GM18498 (cell line): ENCODE results near the gene SLC50A1.
"Not testable (repeated sequence)": the region's sequence is repeated elsewhere in the genome, so short reads cannot be mapped to it uniquely, and the experiment has no call there.

Experiments
- ATAC-seq: cut with Tn5 transposase; IDR thresholded peaks from one replicate; pipeline ENCODE4 v1.9.1; 2021; ENCODE audit warnings: mild to moderate bottlenecking, moderate library complexity; ENCODE audit not compliant: unreplicated experiment

Gene SLC50A1

GRCh38 chr1:155134322-155134721 lies 1.3 kb upstream of the SLC50A1 start:
- ATAC-seq: no peak

GRCh38 chr1:155134880-155135414 lies 705 bp upstream of the SLC50A1 start:
- ATAC-seq: peak; percentile 15

DNA sequence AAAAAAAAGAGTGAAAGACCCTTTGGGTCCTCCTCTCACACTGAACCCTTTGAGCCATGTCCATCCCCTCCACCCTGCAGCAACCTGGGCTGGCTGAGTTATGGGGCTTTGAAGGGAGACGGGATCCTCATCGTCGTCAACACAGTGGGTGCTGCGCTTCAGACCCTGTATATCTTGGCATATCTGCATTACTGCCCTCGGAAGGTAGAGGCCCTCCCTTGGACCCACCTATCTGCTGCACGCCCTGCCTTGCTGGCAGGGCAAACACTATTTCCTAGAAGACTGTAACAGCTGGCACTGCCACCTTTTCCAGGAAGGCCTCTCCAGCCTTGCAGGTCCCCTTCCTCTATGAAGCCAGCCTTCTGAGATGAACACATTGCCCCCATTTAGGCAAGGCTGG lies 1.1 kb downstream of the SLC50A1 start:
- ATAC-seq: no peak

GRCh38 chr1:155137154-155137949 lies 1.7 kb downstream of the SLC50A1 start:
- ATAC-seq: no peak

- ATAC-seq: peak; percentile 66
Observed at GRCh38 chr1:155139895-155140629, 4.4 kb downstream of the SLC50A1 start, which contains the start of gene DPM3. TSS of gene DPM3 (minus strand) at chr1:155140531. CDS start at chr1:155140240, 291 bp downstream.

GRCh38 chr1:155140630-155140953 lies 4.9 kb downstream of the SLC50A1 start:
- ATAC-seq: no peak

DNA sequence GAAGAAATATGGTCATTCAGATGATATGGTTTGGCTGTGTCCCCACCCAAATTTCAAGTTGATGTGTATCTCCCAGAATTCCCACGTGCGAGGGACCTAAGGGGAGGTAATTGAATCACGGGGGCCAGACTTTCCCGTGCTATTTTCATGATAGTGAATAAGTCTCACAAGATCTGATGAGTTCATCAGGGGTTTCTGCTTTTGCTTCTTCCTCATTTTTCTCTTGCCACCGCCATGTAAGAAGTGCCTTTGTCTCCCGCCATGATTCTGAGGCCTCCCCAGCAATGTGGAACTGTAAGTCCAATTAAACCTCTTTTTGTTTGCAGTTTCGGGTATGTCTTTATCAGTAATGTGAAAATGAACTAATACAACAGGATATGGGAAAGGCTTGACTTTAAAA lies 6.1 kb downstream of the SLC50A1 start:
- no peak for ATAC-seq

DNA sequence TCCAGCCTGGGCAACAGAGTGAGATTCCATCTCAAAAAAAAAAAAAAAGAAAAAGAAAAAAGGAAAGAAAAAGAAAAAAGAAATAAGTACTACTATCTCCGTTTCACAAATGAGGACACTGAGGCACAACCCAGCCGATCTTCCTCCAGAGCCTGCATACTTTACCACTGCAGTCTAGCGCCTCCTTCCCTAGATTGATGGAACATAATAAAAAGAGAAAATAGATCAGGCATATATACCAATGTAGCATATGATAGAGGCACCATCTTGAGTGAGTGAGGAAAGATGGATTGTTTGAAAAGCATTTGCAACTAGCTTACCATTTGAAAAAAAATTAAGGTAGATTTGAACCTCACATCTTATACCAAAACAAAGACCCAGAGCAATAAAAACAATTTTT lies 9.8 kb downstream of the SLC50A1 start:
- ATAC-seq: no peak

DNA sequence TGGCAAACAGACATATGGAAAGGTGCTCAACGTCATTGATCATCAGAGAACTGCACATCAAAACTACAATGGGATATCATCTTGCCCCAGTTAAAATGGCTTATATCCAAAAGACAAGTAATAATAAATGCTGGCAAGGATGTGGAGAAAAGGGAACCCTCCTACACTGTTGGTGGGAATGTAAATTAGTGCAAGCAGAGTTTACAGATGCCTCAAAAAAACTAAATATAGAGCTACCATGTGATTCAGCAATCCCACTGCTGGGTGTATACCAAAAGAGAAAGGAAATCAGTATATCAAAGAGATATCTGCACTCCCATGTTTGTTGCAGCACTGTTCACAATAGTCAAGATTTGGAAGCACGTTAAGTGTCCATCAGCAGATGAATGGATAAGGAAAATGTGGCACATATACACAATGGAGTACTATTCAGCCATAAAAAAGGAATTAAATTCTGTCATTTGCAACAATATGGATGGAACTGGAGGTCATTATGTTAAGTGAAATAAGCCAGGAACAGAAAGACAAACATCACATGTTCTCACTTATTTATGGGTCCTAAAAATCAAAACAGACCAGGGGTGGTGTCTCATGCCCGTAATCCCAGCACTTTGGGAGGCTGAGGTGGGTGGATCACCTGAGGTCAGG lies 20.5 kb downstream of the SLC50A1 start:
- not testable (repeated sequence) for ATAC-seq

GRCh38 chr1:155158991-155159390 lies 23.3 kb downstream of the SLC50A1 start:
- no peak for ATAC-seq

- no peak for ATAC-seq
Observed at GRCh38 chr1:155160128-155160527, 24.5 kb downstream of the SLC50A1 start.

DNA sequence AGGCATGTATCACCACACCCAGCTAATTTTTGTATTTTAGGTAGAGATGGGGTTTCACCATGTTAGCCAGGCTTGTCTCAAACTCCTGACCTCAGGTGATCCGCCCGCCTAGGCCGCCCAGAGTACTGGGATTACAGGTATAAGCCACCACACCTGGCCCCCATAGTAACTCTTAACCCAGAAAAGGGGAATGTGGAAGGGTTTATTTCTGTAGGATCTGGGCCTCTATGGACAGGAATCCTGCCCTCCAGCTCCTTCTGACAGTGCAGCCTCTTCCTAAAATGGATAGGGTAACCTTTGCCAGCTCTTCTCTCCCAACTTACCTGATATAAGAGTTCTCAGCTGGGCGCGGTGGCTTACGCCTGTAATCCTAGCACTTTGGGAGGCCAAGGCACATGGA lies 27.0 kb downstream of the SLC50A1 start:
- not testable (repeated sequence) for ATAC-seq

DNA sequence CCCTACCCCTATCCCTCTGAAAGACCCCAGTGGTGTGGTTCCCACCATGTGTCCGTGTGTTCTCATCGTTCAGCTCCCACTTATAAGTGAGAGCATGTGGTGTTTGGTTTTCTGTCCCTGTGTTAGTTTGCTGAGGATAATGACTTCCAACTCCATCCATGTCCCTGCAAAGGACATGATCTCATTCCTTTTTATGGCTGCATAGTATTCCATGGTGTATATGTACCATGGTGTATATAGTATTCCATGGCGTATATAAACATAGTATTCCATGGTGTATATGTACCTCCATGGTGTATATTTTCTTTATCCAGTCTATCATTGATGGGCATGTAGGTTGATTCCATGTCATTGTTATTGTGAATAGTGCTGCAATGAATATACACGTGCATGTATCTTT lies 28.1 kb downstream of the SLC50A1 start:
- ATAC-seq: not testable (repeated sequence)

DNA sequence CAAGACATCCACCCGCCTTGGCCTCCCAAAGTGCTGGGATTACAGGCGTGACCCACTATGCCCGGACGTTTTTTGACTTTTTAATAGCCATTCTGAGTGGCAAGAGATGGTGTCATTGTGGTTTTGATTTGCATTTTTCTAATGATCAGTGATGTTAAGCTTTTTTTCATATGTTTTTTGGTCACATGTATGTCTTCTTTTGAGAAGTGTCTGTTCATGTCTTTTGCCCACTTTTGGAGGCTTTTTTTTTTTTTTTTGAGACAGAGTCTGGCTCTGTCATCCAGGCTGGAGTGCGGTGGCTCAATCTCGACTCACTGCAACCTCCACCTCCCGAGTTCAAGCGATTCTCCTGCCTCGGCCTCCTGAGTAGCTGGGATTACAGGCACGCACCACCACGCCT lies 29.0 kb downstream of the SLC50A1 start:
- ATAC-seq: not testable (repeated sequence)

DNA sequence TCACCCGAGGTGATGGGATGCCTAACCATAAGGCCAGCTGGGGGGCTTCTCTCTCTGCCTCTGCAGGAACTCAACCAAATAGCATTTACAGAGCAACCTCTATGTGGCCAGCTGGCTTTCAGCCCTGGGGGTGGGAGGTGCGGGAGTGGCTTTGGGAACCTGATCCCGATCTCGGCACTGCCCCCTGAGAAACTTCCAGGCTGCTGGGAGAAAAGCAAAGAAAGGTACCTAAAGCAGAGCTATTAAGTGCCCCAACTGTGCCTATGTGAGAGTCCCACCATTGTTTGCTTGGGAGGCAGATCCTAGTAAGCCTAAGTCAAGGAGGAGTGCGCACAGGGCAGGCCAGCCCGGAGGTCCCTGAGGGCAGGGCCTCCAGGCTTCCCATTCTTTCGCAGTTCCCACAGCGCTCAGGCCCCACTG lies 30.4 kb downstream of the SLC50A1 start:
- ATAC-seq: no peak

DNA sequence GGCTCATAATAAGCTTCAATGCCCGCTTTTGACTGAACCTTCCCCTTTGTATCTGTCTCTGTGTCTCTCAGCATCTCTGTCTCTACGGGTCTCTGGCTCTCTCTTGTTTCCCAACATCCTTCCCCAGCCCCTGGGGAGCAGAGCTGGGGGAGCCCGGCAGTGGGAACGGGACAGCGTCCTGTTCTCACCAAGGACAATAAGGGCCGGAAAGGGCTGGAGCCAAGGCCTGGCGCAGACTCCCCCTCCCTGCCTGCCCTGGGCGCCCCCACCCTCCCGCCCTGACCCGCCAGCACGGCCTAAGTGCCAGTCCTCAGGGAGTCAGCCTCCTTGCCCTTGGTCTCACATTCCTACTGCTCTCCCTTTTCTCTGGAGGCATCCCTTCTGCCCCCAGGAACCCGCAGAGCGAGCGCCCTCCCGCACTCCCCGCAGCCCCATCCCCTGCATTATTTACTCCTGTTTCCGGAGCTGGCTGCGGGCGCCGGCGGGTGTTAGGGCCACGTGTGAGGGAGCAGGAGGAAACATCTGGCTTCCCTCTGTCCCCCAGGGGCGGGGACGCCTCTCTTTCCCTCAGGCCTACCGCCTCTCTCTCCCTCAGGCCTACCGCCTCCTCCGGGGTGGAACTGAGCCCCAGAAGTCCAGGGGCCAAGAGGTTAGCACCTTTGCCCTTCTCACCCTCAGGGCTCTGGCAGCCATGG lies 31.0 kb downstream of the SLC50A1 start:
- no peak for ATAC-seq

- ATAC-seq: no peak
Observed at GRCh38 chr1:155167166-155168104, 31.8 kb downstream of the SLC50A1 start.

DNA sequence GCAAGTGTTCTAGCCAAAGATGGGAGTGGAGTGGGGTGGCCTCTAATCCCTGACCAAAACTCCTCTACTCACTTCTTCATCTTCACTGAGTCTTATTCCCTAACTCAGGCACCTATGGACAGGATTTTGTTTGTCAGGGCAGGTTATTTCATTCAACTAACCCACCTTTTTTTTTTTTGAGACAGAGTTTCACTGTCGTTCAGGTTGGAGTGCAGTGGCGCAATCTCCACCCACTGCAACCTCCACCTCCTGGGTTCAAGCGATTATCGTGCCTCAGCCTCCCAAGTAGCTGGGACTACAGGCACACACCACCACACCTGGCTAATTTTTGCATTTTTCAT lies 32.4 kb downstream of the SLC50A1 start:
- ATAC-seq: not testable (repeated sequence)

- no peak for ATAC-seq
Observed at GRCh38 chr1:155168456-155169210, 33.0 kb downstream of the SLC50A1 start.
